ENCODE results near the gene CPEB3.
"Not testable (repeated sequence)": the region's sequence is repeated elsewhere in the genome, so short reads cannot be mapped to it uniquely, and the experiment has no call there.

CPEB3 gene

GRCh38 chr10:92290837-92291615 is at the start of gene CPEB3, which contains the start of gene MARCHF5:
TSS of gene CPEB3 (minus strand) at chr10:92291078. CDS start at chr10:92240350, 50,728 bp downstream.
TSS of gene MARCHF5 (plus strand) at chr10:92291167. CDS start at chr10:92291495, 328 bp downstream.
- peak; percentile 62 for DNase-seq

GRCh38 chr10:92329927-92330326 is 39.0 kb upstream of the CPEB3 start:
- not testable (repeated sequence) for DNase-seq

GRCh38 chr10:92328993-92329392 is 38.1 kb upstream of the CPEB3 start:
- DNase-seq, result no peak

GRCh38 chr10:92327445-92328433 is 36.9 kb upstream of the CPEB3 start:
- DNase-seq, result no peak

GRCh38 chr10:92323079-92323478 is 32.2 kb upstream of the CPEB3 start:
- DNase-seq, result no peak

GRCh38 chr10:92316610-92317009 is 25.7 kb upstream of the CPEB3 start:
- no peak for DNase-seq

GRCh38 chr10:92313750-92314149 is 22.9 kb upstream of the CPEB3 start:
- DNase-seq, result no peak

- DNase-seq, result no peak
These were observed 18.4 kb upstream of the CPEB3 start for GRCh38 chr10:92309272-92309671.

GRCh38 chr10:92305133-92306072 is 14.5 kb upstream of the CPEB3 start:
- no peak for DNase-seq

- DNase-seq, result no peak
These were observed 13.2 kb upstream of the CPEB3 start for GRCh38 chr10:92304061-92304460.

GRCh38 chr10:92303096-92303495 is 12.2 kb upstream of the CPEB3 start:
- DNase-seq, result no peak

- DNase-seq, result no peak
These were observed 7.6 kb upstream of the CPEB3 start for GRCh38 chr10:92298487-92298886.

GRCh38 chr10:92291921-92292845 is 1.3 kb upstream of the CPEB3 start:
- no peak for DNase-seq

GRCh38 chr10:92291616-92291865 is 663 bp upstream of the CPEB3 start:
- no peak for DNase-seq

GRCh38 chr10:92290076-92290836 is 622 bp downstream of the CPEB3 start:
- no peak for DNase-seq

GRCh38 chr10:92284112-92284704 is 6.7 kb downstream of the CPEB3 start:
- no peak for DNase-seq

- DNase-seq, result no peak
These were observed 11.7 kb downstream of the CPEB3 start for GRCh38 chr10:92278996-92279696.

GRCh38 chr10:92274071-92274470 is 16.8 kb downstream of the CPEB3 start:
- DNase-seq, result no peak

- no peak for DNase-seq
These were observed 22.1 kb downstream of the CPEB3 start for GRCh38 chr10:92268748-92269147.

GRCh38 chr10:92267343-92267742 is 23.5 kb downstream of the CPEB3 start:
- DNase-seq, result no peak
